ENCODE measurements around the gene DEUP1.

The DEUP1 gene

GRCh38 chr11:93330446-93330984 lies at the start of gene DEUP1:
Gene DEUP1, plus strand, starts transcription at chr11:93330742. Its CDS starts 1,518 bp downstream, at chr11:93332260.
- no peak for TF ChIP-seq OSR1 (CRISPR knock-in tag; IDR thresholded peaks at IDR 0.05)
- no peak for TF ChIP-seq ZFP30 (CRISPR knock-in tag; IDR thresholded peaks at IDR 0.05)
- TF ChIP-seq CREB5 (CRISPR knock-in tag; IDR thresholded peaks at IDR 0.05; ENCODE audit: low read depth) = no peak
- no peak for TF ChIP-seq CSRNP3 (CRISPR knock-in tag; IDR thresholded peaks at IDR 0.05)
- no peak for TF ChIP-seq TSHZ2 (CRISPR knock-in tag; IDR thresholded peaks at IDR 0.05)
- TF ChIP-seq ZNF565 (CRISPR knock-in tag; conservative IDR thresholded peaks at IDR 0.05; ENCODE audit: low read depth) = no peak
- TF ChIP-seq TCF4 (CRISPR knock-in tag; IDR thresholded peaks at IDR 0.05; ENCODE audit: borderline replicate concordance) = no peak
- no peak for ATAC-seq

GRCh38 chr11:93285430-93285829 lies 45.1 kb upstream of the DEUP1 start:
- ATAC-seq = no peak
- TF ChIP-seq SNAI2 (CRISPR knock-in tag; IDR thresholded peaks at IDR 0.05) (no peak), PATZ1 (CRISPR knock-in tag; IDR thresholded peaks at IDR 0.05; ENCODE audit: borderline replicate concordance) (no peak), TSHZ2 (CRISPR knock-in tag; IDR thresholded peaks at IDR 0.05) (no peak), ZFP30 (CRISPR knock-in tag; IDR thresholded peaks at IDR 0.05) (no peak), ZNF70 (CRISPR knock-in tag; IDR thresholded peaks at IDR 0.05) (no peak), POU6F1 (CRISPR knock-in tag; IDR thresholded peaks at IDR 0.05; ENCODE audit: borderline replicate concordance, low read depth) (no peak), BACH2 (CRISPR knock-in tag; IDR thresholded peaks at IDR 0.05; ENCODE audit: borderline replicate concordance) (no peak)

- TF ChIP-seq PATZ1 (CRISPR knock-in tag; IDR thresholded peaks at IDR 0.05; ENCODE audit: borderline replicate concordance) (no peak), RARB (CRISPR knock-in tag; IDR thresholded peaks at IDR 0.05) (no peak), OSR1 (CRISPR knock-in tag; IDR thresholded peaks at IDR 0.05) (no peak), ZNF565 (CRISPR knock-in tag; conservative IDR thresholded peaks at IDR 0.05; ENCODE audit: low read depth) (no peak), CSRNP3 (CRISPR knock-in tag; IDR thresholded peaks at IDR 0.05) (no peak), BACH2 (CRISPR knock-in tag; IDR thresholded peaks at IDR 0.05; ENCODE audit: borderline replicate concordance) (no peak), SNAI2 (CRISPR knock-in tag; IDR thresholded peaks at IDR 0.05) (no peak)
- ATAC-seq = no peak
These were observed 43.1 kb upstream of the DEUP1 start for GRCh38 chr11:93287434-93287833.
